ENCODE results near the gene LSM10. TPM values are rescaled to one million over a fixed set of nuclear protein-coding genes. Genes with fewer than 3 reads are reported as not detected.

Gene LSM10
- total and polyA plus RNA-seq, 9 of the 15 experiments (the other 6 are each of a cell fraction or from before 2014, with no cell fraction given): 13.2 to 146 (median 68.9) TPM

- TF ChIP-seq ARID3A (IDR thresholded peaks at IDR 0.05; ENCODE audit: borderline replicate concordance, low read depth, low read length) (0 out of 2 replicates have a peak, but pooled peaks have one; percentile 13), VEZF1 (CRISPR knock-in tag; IDR thresholded peaks at IDR 0.05) (no peak), MIER1 (IDR thresholded peaks at IDR 0.05; ENCODE audit: low read depth) (no peak), GABPB1 (CRISPR knock-in tag; IDR thresholded peaks at IDR 0.05) (peak; percentile 62), NFATC3 (IDR thresholded peaks at IDR 0.05) (no peak), MYC (IDR thresholded peaks at IDR 0.05; ENCODE audit: low read depth, low read length) (peak; percentile 39; the same call in 1 of the 2 replicates), MYC (CRISPR knock-in tag; IDR thresholded peaks at IDR 0.05; ENCODE audit: borderline replicate concordance, low read depth) (no peak), ELF4 (CRISPR knock-in tag; IDR thresholded peaks at IDR 0.05) (peak; percentile 83; the same call in 1 of the 2 replicates), REST (IDR thresholded peaks at IDR 0.05; ENCODE audit: borderline replicate concordance) (peak; percentile 94), REST (CRISPR knock-in tag; IDR thresholded peaks at IDR 0.05; ENCODE audit: low read depth) (no peak), ZNF778 (CRISPR knock-in tag; IDR thresholded peaks at IDR 0.05) (no peak), ZBTB33 (CRISPR knock-in tag; IDR thresholded peaks at IDR 0.05) (0 out of 2 replicates have a peak, but pooled peaks have one; percentile 17), SRSF7 (optimal IDR thresholded peaks at IDR 0.05; ENCODE audit: low read depth, low read length) (no peak), PKNOX1 (IDR thresholded peaks at IDR 0.05) (peak; percentile 91)
These were observed 23.2 kb upstream of the LSM10 start (continued) for GRCh38 chr1:36420836-36421317.

Data from K562 (cell line).